HEK293 (cell line): ENCODE data around the gene STPG3.

ENCODE experiments used
- CTCF ChIA-PET: fragments of 350-600 bp; formaldehyde crosslinking; extraction: SDS; loops from one replicate; lab custom pipeline; 2021; ENCODE audit warnings: antibody characterized with exemption; lab: Yijun Ruan, JAX
- POLR2A ChIA-PET: fragments of 300-600 bp; formaldehyde crosslinking; extraction: SDS; loops from one replicate; lab custom pipeline; 2020; ENCODE audit warnings: antibody characterized with exemption, inconsistent platforms; lab: Yijun Ruan, JAX
- H3K27ac ChIP-seq: fragments of 200-500 bp; sonication (Bioruptor generic); 2 replicates; pipeline ENCODE4 v1.5.1; 2014; ENCODE audit warnings: low read depth, low read length, control low read depth, inconsistent platforms; ENCODE audit errors: extremely low read depth
- H3K36me3 ChIP-seq, 2 experiments: fragments of 200-500 bp in 1 of 2; sonication (Bioruptor generic) in 1 of 2; 1 replicate in 1 of 2; 2 replicates in 1 of 2; pipeline ENCODE4 v1.5.1; 2014 to 2017; ENCODE audit warnings: inconsistent platforms in 2 of 2, low read length in 2 of 2; ENCODE audit not compliant: control insufficient read depth in 2 of 2, insufficient read depth in 1 of 2
- H3K4me1 ChIP-seq: fragments of 200-500 bp; sonication (Bioruptor generic); 2 replicates; pipeline ENCODE4 v1.5.1; 2014; ENCODE audit warnings: mild to moderate bottlenecking, low read length, inconsistent platforms; ENCODE audit not compliant: control insufficient read depth, insufficient read depth
- H3K4me3 ChIP-seq: 2 replicates; pipeline ENCODE4 v1.5.1; 2011; ENCODE audit warnings: low read depth, mild to moderate bottlenecking, control low read depth, low read length, moderate library complexity
- H3K9me3 ChIP-seq: fragments of 200-500 bp; sonication (Bioruptor generic); 2 replicates; pipeline ENCODE4 v1.5.1; 2014; ENCODE audit warnings: low read depth, low read length, inconsistent platforms; ENCODE audit not compliant: control insufficient read depth, insufficient read depth
- HOXA7 ChIP-seq: sonication (generic); formaldehyde crosslinking; IDR thresholded peaks from 2 replicates; pipeline ENCODE4 v1.8.1; 2022; ENCODE audit warnings: missing genetic modification reagents, borderline replicate concordance
- KLF1 ChIP-seq: fragments of 450-650 bp; formaldehyde crosslinking; IDR thresholded peaks from 2 replicates; pipeline ENCODE4 v1.5.1; 2016; ENCODE audit warnings: missing biosample characterization, missing genetic modification characterization
- PRDM6 ChIP-seq: fragments of 450-650 bp; formaldehyde crosslinking; IDR thresholded peaks from 2 replicates; pipeline ENCODE4 v1.5.1; 2017; ENCODE audit warnings: missing biosample characterization, missing genetic modification characterization
- SCRT2 ChIP-seq: fragments of 450-650 bp; formaldehyde crosslinking; IDR thresholded peaks from 2 replicates; pipeline ENCODE4 v1.5.1; 2016; ENCODE audit warnings: missing biosample characterization, missing genetic modification characterization
- SP2 ChIP-seq: fragments of 450-650 bp; formaldehyde crosslinking; IDR thresholded peaks from 2 replicates; pipeline ENCODE4 v1.5.1; 2016; ENCODE audit warnings: missing biosample characterization, missing genetic modification characterization
- TCF7L2 ChIP-seq: IDR thresholded peaks from 2 replicates; pipeline ENCODE4 v1.6.1; 2011; ENCODE audit warnings: low read depth, mild to moderate bottlenecking, inconsistent platforms, low read length, moderate library complexity, borderline replicate concordance
- ZBTB26 ChIP-seq: fragments of 450-650 bp; formaldehyde crosslinking; optimal IDR thresholded peaks from 2 replicates; pipeline ENCODE3; 2016; ENCODE audit warnings: missing biosample characterization, mild to moderate bottlenecking, missing genetic modification characterization
- ZBTB48 ChIP-seq: fragments of 450-650 bp; formaldehyde crosslinking; IDR thresholded peaks from 2 replicates; pipeline ENCODE4 v1.5.1; 2016; ENCODE audit warnings: missing biosample characterization, missing genetic modification characterization
- ZBTB7A ChIP-seq: fragments of 450-650 bp; formaldehyde crosslinking; IDR thresholded peaks from 2 replicates; pipeline ENCODE4 v1.5.1; 2016; ENCODE audit warnings: low read depth, missing biosample characterization, missing genetic modification characterization
- ZBTB8A ChIP-seq: fragments of 450-650 bp; formaldehyde crosslinking; IDR thresholded peaks from 2 replicates; pipeline ENCODE4 v1.5.1; 2016; ENCODE audit warnings: missing biosample characterization, missing genetic modification characterization
- ZEB2 ChIP-seq: fragments of 450-650 bp; formaldehyde crosslinking; IDR thresholded peaks from 2 replicates; pipeline ENCODE4 v1.5.1; 2016; ENCODE audit warnings: missing biosample characterization, missing genetic modification characterization
- ZIC2 ChIP-seq: fragments of 450-650 bp; formaldehyde crosslinking; IDR thresholded peaks from 2 replicates; pipeline ENCODE4 v1.5.1; 2016; ENCODE audit warnings: missing biosample characterization, missing genetic modification characterization
- ZNF146 ChIP-seq: fragments of 450-650 bp; formaldehyde crosslinking; IDR thresholded peaks from 2 replicates; pipeline ENCODE4 v1.5.1; 2016; ENCODE audit warnings: missing biosample characterization, missing genetic modification characterization
- ZNF148 ChIP-seq: fragments of 450-650 bp; formaldehyde crosslinking; IDR thresholded peaks from 2 replicates; pipeline ENCODE4 v1.5.0; 2017; ENCODE audit warnings: missing biosample characterization, missing genetic modification characterization, borderline replicate concordance
- ZNF280D ChIP-seq: fragments of 450-650 bp; formaldehyde crosslinking; IDR thresholded peaks from 2 replicates; pipeline ENCODE4 v1.5.1; 2016; ENCODE audit warnings: missing biosample characterization, missing genetic modification characterization
- ZNF473 ChIP-seq: fragments of 450-650 bp; formaldehyde crosslinking; IDR thresholded peaks from 2 replicates; pipeline ENCODE4 v1.5.1; 2017; ENCODE audit warnings: missing biosample characterization, missing genetic modification characterization
- ZNF645 ChIP-seq: fragments of 450-650 bp; formaldehyde crosslinking; IDR thresholded peaks from 2 replicates; pipeline ENCODE4; 2016; ENCODE audit warnings: missing biosample characterization, missing genetic modification characterization
- ZNF660 ChIP-seq: fragments of 450-650 bp; IDR thresholded peaks from 2 replicates; pipeline ENCODE4 v1.5.1; 2018; ENCODE audit warnings: missing biosample characterization, mild to moderate bottlenecking, missing genetic modification characterization
- ZNF664 ChIP-seq: fragments of 450-650 bp; formaldehyde crosslinking; IDR thresholded peaks from 2 replicates; pipeline ENCODE4 v1.5.1; 2016; ENCODE audit warnings: missing biosample characterization, missing genetic modification characterization
- ZNF747 ChIP-seq: fragments of 450-650 bp; formaldehyde crosslinking; IDR thresholded peaks from 2 replicates; pipeline ENCODE4 v1.5.1; 2016; ENCODE audit warnings: missing biosample characterization, missing genetic modification characterization
- ZNF76 ChIP-seq: fragments of 450-650 bp; formaldehyde crosslinking; IDR thresholded peaks from 2 replicates; pipeline ENCODE4; 2016; ENCODE audit warnings: low read depth, missing biosample characterization, missing genetic modification characterization, borderline replicate concordance
- ZSCAN16 ChIP-seq: fragments of 450-650 bp; formaldehyde crosslinking; IDR thresholded peaks from 2 replicates; pipeline ENCODE4 v1.5.1; 2016; ENCODE audit warnings: missing biosample characterization, missing genetic modification characterization
- ZXDB ChIP-seq: fragments of 450-650 bp; formaldehyde crosslinking; IDR thresholded peaks from 2 replicates; pipeline ENCODE4 v1.5.1; 2016; ENCODE audit warnings: missing biosample characterization, missing genetic modification characterization

STPG3 gene

GRCh38 chr9:137240841-137241489 lies 10.1 kb upstream of the STPG3 start, which contains the start of gene TUBB4B (continued):
- no peak; the same call in 1 of the 2 replicates for TF ChIP-seq ZEB2 (tag by site-specific recombination)

- Histone ChIP-seq H3K9me3 (no peaks in the 10 kb centered on the region), H3K4me3 (peak overlapping the region; percentile 83), H3K27ac (peak overlapping the region; percentile 89), H3K36me3 (peaks cover 0 to 32% of the 10 kb centered on the region in 2 experiments; a peak in 1 of 3 replicates), H3K4me1 (peaks cover 6% of the 10 kb centered on the region; the same call in 1 of the 2 replicates)
- ChIA-PET POLR2A (interaction anchor here (0.6 to 11.5 kb wide), 56 partner anchors 12 to 514 kb away, joined by 3 to 336 read pairs (median 6); partner anchors contain the start of genes ANAPC2, ARRDC1, CYSRT1 and EXD3), CTCF (interaction anchor here (0.8 to 1.6 kb wide), 5 partner anchors 12 to 212 kb away, joined by 3 to 13 read pairs (median 5); partner anchors contain the start of genes CYSRT1, NELFB and NPDC1)
- no peak for TF ChIP-seq TCF7L2
- 0 out of 2 replicates have a peak, but pooled peaks have one; percentile 21 for TF ChIP-seq ZXDB (tag by site-specific recombination)
- no peak for TF ChIP-seq SP2 (tag by site-specific recombination)
- no peak for TF ChIP-seq ZNF473 (tag by site-specific recombination)
- peak; percentile 20; the same call in 1 of the 2 replicates for TF ChIP-seq ZNF148 (tag by site-specific recombination)
- no peak for TF ChIP-seq ZSCAN16 (tag by site-specific recombination)
- no peak for TF ChIP-seq SCRT2 (tag by site-specific recombination)
- peak; percentile 53 for TF ChIP-seq KLF1 (tag by site-specific recombination)
- 0 out of 2 replicates have a peak, but pooled peaks have one; percentile 2 for TF ChIP-seq ZNF660 (tag by site-specific recombination)
- no peak for TF ChIP-seq ZNF645 (tag by site-specific recombination)
- TF ChIP-seq ZNF76 (tag by site-specific recombination): no peak
- TF ChIP-seq ZNF280D: no peak
- TF ChIP-seq ZNF664 (tag by site-specific recombination): no peak
- TF ChIP-seq PRDM6: no peak
- peak; percentile 39 for TF ChIP-seq ZBTB8A (tag by site-specific recombination)
- no peak; the same call in 1 of the 2 replicates for TF ChIP-seq ZNF146 (tag by site-specific recombination)
- TF ChIP-seq ZBTB26 (tag by site-specific recombination): peak; percentile 37
- peak; percentile 57; the same call in 1 of the 2 replicates for TF ChIP-seq ZBTB7A
- no peak for TF ChIP-seq HOXA7
- no peak for TF ChIP-seq ZBTB48 (tag by site-specific recombination)
- TF ChIP-seq ZEB2 (tag by site-specific recombination): peak; percentile 39; the same call in 1 of the 2 replicates
- no peak for TF ChIP-seq ZNF747 (tag by site-specific recombination)
- TF ChIP-seq ZIC2 (tag by site-specific recombination): 0 out of 2 replicates have a peak, but pooled peaks have one; percentile 54
Measured at GRCh38 chr9:137241490-137242268, 9.4 kb upstream of the STPG3 start.
